ENCODE results near the gene SCN9A. TPM values are rescaled to one million over a fixed set of nuclear protein-coding genes. Genes with fewer than 3 reads are reported as not detected.
A peak's percentile ranks its signal among the peaks of the same experiment; 100 is the strongest.
"Not testable (repeated sequence)": the region's sequence is repeated elsewhere in the genome, so short reads cannot be mapped to it uniquely, and the experiment has no call there.

SCN9A gene
- total RNA-seq, 1 donor from 2014 or later: 8.4 TPM

- FAIRE-seq: no peak
- H3K4me3 ChIP-seq (ENCODE audit: low read depth, low read length): no peak overlapping the region
- H3K27me3 ChIP-seq (ENCODE audit: control insufficient read depth, insufficient read depth, low read length): no peaks in the 10 kb centered on the region
- H3K36me3 ChIP-seq (ENCODE audit: control insufficient read depth, insufficient read depth, low read length): no peaks in the 10 kb centered on the region
- DNase-seq (ENCODE audit: low read depth): no peak
- no peak for TF ChIP-seq CTCF (IDR thresholded peaks at IDR 0.05; ENCODE audit: insufficient read depth, low read length, severe bottlenecking)
These were observed 11.1 kb downstream of the SCN9A start for GRCh38 chr2:166364476-166365161.

GRCh38 chr2:166361351-166362153 lies 14.2 kb downstream of the SCN9A start:
- FAIRE-seq: no peak
- Histone ChIP-seq H3K4me3 (ENCODE audit: low read depth, low read length) (no peak overlapping the region), H3K36me3 (ENCODE audit: control insufficient read depth, insufficient read depth, low read length) (no peaks in the 10 kb centered on the region), H3K27me3 (ENCODE audit: control insufficient read depth, insufficient read depth, low read length) (no peaks in the 10 kb centered on the region)
- peak; percentile 54 for DNase-seq (ENCODE audit: low read depth)
- TF ChIP-seq CTCF (IDR thresholded peaks at IDR 0.05; ENCODE audit: insufficient read depth, low read length, severe bottlenecking): peak; percentile 52

- FAIRE-seq: no peak
- DNase-seq (ENCODE audit: low read depth): no peak
- H3K4me3 ChIP-seq (ENCODE audit: low read depth, low read length): no peak overlapping the region
- no peak for TF ChIP-seq CTCF (IDR thresholded peaks at IDR 0.05; ENCODE audit: insufficient read depth, low read length, severe bottlenecking)
- no peaks in the 10 kb centered on the region for H3K27me3 ChIP-seq (ENCODE audit: control insufficient read depth, insufficient read depth, low read length)
- H3K36me3 ChIP-seq (ENCODE audit: control insufficient read depth, insufficient read depth, low read length): no peaks in the 10 kb centered on the region
These were observed 14.8 kb downstream of the SCN9A start for GRCh38 chr2:166360906-166361305.

GRCh38 chr2:166360426-166360825 lies 15.3 kb downstream of the SCN9A start:
- no peak for FAIRE-seq
- Histone ChIP-seq H3K27me3 (ENCODE audit: control insufficient read depth, insufficient read depth, low read length) (no peaks in the 10 kb centered on the region), H3K36me3 (ENCODE audit: control insufficient read depth, insufficient read depth, low read length) (no peaks in the 10 kb centered on the region), H3K4me3 (ENCODE audit: low read depth, low read length) (no peak overlapping the region)
- no peak for TF ChIP-seq CTCF (IDR thresholded peaks at IDR 0.05; ENCODE audit: insufficient read depth, low read length, severe bottlenecking)
- no peak for DNase-seq (ENCODE audit: low read depth)

GRCh38 chr2:166357950-166358321 lies 17.8 kb downstream of the SCN9A start:
- not testable (repeated sequence) for H3K4me3 ChIP-seq (ENCODE audit: low read depth, low read length); H3K27me3 ChIP-seq (ENCODE audit: control insufficient read depth, insufficient read depth, low read length); FAIRE-seq; DNase-seq (ENCODE audit: low read depth); H3K36me3 ChIP-seq (ENCODE audit: control insufficient read depth, insufficient read depth, low read length)

GRCh38 chr2:166357068-166357949 lies 18.4 kb downstream of the SCN9A start:
- no peak for TF ChIP-seq CTCF (IDR thresholded peaks at IDR 0.05; ENCODE audit: insufficient read depth, low read length, severe bottlenecking)
- H3K36me3 ChIP-seq (ENCODE audit: control insufficient read depth, insufficient read depth, low read length): no peaks in the 10 kb centered on the region
- H3K27me3 ChIP-seq (ENCODE audit: control insufficient read depth, insufficient read depth, low read length): no peaks in the 10 kb centered on the region
- FAIRE-seq: no peak
- DNase-seq (ENCODE audit: low read depth): no peak
- H3K4me3 ChIP-seq (ENCODE audit: low read depth, low read length): no peak overlapping the region
